Measurements from ENCODE around the gene GUCA1A.
A peak's percentile ranks its signal among the peaks of the same experiment; 100 is the strongest.
"Not testable (repeated sequence)": the region's sequence is repeated elsewhere in the genome, so short reads cannot be mapped to it uniquely, and the experiment has no call there.

Gene GUCA1A

GRCh38 chr6:42210551-42210950, 37.4 kb downstream of the GUCA1A start:
- DNase-seq (ENCODE audit: low spot score): no peak

GRCh38 chr6:42211726-42212125, 38.6 kb downstream of the GUCA1A start:
- DNase-seq (ENCODE audit: low spot score): no peak

GRCh38 chr6:42212442-42212841, 39.3 kb downstream of the GUCA1A start:
- no peak for DNase-seq (ENCODE audit: low spot score)

GRCh38 chr6:42216495-42216894, 43.3 kb downstream of the GUCA1A start:
- DNase-seq (ENCODE audit: low spot score): not testable (repeated sequence)

GRCh38 chr6:42217157-42217518, 44.0 kb downstream of the GUCA1A start:
- no peak for DNase-seq (ENCODE audit: low spot score)

GRCh38 chr6:42217519-42218367, 44.6 kb downstream of the GUCA1A start, which contains the start of gene MRPS10:
TSS of gene MRPS10 (minus strand) at chr6:42217861. CDS start at chr6:42217849, 12 bp downstream.
- DNase-seq (ENCODE audit: low spot score): peak; percentile 95

GRCh38 chr6:42220807-42221206, 47.6 kb downstream of the GUCA1A start:
- no peak for DNase-seq (ENCODE audit: low spot score)

- no peak for DNase-seq (ENCODE audit: low spot score)
Observed at GRCh38 chr6:42221546-42221945, 48.4 kb downstream of the GUCA1A start.

- no peak for DNase-seq (ENCODE audit: low spot score)
Observed at GRCh38 chr6:42222448-42222847, 49.3 kb downstream of the GUCA1A start.

- peak; percentile 92 for DNase-seq (ENCODE audit: low spot score)
Observed at GRCh38 chr6:42224222-42225028, 51.3 kb downstream of the GUCA1A start.

- no peak for DNase-seq (ENCODE audit: low spot score)
Observed at GRCh38 chr6:42225029-42225339, 51.8 kb downstream of the GUCA1A start.

- no peak for DNase-seq (ENCODE audit: low spot score)
Observed at GRCh38 chr6:42225419-42225818, 52.3 kb downstream of the GUCA1A start.

- no peak for DNase-seq (ENCODE audit: low spot score)
Observed at GRCh38 chr6:42226161-42226611, 53.0 kb downstream of the GUCA1A start.

- no peak for DNase-seq (ENCODE audit: low spot score)
Observed at GRCh38 chr6:42226645-42227143, 53.5 kb downstream of the GUCA1A start.

GRCh38 chr6:42227173-42227850, 54.1 kb downstream of the GUCA1A start:
- DNase-seq (ENCODE audit: low spot score): no peak

GRCh38 chr6:42228305-42228704, 55.1 kb downstream of the GUCA1A start:
- no peak for DNase-seq (ENCODE audit: low spot score)
